ENCODE results near the gene ADAM20. TPM values are rescaled to one million over a fixed set of nuclear protein-coding genes. Genes with fewer than 3 reads are reported as not detected.
"Not testable (repeated sequence)": the region's sequence is repeated elsewhere in the genome, so short reads cannot be mapped to it uniquely, and the experiment has no call there.

ADAM20 gene
- 2.5 TPM for total RNA-seq

GRCh38 chr14:70534904-70535303 is at the start of gene ADAM20:
Gene ADAM20 (minus strand): TSS chr14:70535004. CDS start chr14:70524757, 10,247 bp downstream.
- DNase-seq, result no peak

DNA sequence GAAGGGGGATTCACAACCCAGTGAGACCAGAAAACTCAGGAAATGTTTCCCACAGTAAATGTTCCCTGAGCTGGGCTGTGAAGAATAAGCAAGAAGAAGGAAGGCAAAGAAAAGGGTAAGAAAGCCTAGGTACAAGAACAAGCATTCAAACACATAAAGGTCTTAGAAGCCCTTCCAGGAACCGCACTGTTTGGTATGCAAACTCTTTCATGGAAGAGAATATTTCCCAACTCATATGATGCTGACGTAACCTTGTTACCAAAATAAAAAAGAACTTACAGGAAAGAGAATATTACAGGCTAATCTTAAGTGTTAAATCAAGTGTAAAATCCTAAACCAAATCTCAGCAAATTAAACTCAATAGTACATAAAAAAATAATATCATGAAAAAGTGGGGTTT is 42.1 kb upstream of the ADAM20 start:
- DNase-seq, result no peak

GRCh38 chr14:70573050-70573449 is 38.2 kb upstream of the ADAM20 start:
- DNase-seq, result no peak

DNA sequence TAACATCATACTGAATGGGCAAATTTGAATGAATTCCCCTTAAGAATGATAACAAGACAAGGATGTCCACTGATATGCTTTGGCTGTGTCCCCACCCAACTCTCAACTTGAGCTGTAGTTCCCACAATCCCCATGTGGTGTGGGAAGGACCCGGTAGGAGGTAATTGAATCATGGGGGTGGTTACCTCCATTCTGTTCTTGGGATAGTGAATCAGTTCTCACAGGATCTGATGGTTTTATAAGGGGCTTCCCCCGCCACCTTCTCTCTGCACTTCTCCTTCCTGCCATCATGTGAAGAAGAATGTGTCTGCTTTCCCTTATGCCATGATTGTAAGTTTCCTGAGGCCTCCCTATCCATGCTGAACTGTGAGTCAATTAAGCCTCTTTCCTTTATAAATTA is 36.3 kb upstream of the ADAM20 start:
- no peak for DNase-seq

DNA sequence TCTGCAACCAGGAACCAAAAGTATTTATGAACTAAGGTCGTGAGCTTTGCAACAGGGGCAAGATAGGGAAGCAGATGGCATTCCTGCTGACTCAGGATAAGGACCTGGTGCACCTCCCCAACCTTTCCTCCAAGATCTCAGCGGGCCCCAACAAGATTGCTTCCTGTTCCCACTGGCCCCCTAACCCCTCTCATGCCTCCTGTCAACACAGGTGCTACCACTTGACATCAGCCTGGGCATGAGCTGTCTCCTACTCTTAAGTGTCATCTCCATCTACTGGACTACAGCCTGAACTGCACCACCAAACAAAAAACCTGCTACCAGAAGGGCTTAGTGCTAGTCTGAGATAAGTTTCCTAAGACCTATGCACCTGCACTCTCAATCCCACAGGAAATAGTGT is 33.0 kb upstream of the ADAM20 start:
- DNase-seq, result no peak

DNA sequence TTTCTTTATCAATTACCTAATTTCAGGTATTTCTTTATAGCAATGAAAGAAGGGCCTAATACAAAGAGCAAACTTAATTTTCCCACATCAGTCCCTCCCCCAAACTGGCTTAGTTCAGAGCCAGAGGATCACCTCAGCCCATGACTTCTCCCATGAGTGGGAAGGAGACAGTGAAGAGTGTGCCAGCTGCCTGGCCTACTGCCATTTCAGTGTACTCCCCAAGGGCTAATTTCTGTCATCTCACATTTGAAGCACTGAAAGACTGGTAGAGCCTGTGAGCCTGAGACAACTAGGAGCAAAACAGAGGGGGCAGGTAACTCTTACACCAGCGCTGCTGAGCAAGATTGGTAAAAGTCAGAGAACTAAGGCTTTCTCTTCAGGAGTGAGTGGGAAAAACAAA is 29.1 kb upstream of the ADAM20 start:
- no peak for DNase-seq

DNA sequence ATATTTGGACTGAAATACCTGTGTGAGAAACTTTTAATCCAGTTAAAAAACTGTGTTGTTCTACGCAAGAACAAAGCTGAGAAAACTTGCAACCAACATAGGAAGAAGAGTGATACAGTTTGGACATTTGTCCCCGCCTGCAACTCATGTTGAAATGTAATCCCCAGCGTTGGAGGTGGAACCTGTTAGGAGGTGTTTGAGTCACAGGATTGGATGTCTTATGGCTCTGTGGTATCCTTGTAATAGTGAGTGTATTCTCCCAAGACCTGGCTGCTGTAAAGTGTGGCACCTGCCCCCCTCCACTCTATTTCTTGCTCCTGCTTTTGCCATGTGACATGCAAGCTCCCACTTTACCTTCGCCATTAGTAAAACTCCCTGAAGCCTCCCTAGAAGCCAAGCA is 28.6 kb upstream of the ADAM20 start:
- DNase-seq, result no peak

DNA sequence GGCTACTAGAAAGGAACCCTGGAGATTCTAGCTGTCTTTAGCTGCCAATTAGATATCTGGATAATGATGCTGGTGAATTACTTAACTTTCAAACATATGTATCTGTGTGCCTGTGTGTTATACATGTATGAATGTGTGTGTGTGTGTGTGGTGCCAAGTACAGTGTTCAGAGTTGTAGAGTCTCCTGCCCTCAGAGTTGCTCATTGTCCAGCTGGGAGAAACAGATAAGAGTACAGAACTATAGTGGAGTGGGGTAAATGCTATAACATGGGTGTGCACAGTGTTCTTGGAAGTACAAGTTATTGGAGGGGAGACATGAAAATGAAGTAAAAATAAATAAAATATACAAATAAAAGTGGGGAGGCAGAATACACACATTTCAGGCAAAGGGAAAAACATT is 23.6 kb upstream of the ADAM20 start:
- no peak for DNase-seq

DNA sequence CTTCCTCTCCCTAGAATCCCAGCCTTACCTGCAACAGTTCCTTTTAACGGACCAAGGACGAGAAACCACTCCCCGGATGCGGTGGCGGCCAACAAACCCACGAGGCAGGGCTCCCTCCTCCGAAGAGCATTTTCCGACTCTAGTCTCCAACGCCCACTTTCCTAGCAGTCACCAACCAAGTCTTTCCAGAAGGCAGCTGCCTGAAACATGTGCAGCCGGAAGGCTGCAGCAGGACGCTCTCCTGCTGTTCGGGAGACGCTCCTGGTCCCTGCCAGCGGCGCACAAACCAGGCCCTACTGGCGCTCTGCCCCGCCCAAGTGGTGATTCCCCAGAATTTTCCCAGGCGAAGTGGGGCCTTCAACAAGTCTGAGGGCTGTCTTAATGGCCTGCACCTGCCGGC is 21.1 kb upstream of the ADAM20 start:
- DNase-seq, result no peak

- DNase-seq, result no peak
Measured at GRCh38 chr14:70538087-70538486, 3.3 kb upstream of the ADAM20 start.

GRCh38 chr14:70536830-70537229 is 2.0 kb upstream of the ADAM20 start:
- DNase-seq, result no peak

DNA sequence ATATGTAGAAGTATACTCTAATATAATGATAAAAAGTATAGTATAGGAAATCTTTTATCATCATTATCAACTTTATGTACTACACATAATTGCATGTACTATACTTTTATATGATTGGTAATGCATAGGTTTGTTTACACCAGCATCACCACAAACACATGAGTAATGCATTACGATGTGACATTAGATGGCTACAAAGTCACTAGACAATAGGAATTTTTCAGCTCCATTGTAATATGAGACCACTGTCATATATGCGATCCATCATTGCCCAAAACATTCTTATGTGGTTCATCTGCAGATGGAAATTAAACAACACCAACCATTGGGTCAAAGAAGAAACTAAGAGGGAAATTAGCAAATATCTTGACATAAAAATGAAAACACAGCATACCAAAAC is 4.4 kb downstream of the ADAM20 start:
- DNase-seq, result no peak

GRCh38 chr14:70527501-70528105 is 7.2 kb downstream of the ADAM20 start:
- no peak for DNase-seq

GRCh38 chr14:70525691-70526090 is 9.1 kb downstream of the ADAM20 start:
- no peak for DNase-seq

DNA sequence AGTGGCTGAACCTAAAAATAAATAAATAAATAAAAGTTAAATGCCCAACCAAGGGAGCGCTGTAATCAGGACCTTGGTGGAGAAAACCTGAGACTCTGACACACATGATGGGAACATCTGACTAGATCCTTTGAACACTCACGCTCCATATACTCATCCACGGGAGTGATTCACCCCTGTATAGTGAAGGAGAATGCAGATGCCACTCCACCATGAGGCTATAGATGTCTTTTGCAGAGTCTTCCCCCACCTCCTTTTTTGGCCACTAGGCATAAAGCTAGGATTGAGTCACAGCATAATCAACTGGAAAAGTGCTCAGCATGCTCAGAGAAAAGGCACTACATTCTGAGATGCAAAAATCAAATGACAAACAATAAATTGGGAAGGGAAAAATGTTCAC is 19.0 kb downstream of the ADAM20 start:
- no peak for DNase-seq

- DNase-seq, result no peak
Measured at GRCh38 chr14:70514168-70515069, 20.4 kb downstream of the ADAM20 start.

DNA sequence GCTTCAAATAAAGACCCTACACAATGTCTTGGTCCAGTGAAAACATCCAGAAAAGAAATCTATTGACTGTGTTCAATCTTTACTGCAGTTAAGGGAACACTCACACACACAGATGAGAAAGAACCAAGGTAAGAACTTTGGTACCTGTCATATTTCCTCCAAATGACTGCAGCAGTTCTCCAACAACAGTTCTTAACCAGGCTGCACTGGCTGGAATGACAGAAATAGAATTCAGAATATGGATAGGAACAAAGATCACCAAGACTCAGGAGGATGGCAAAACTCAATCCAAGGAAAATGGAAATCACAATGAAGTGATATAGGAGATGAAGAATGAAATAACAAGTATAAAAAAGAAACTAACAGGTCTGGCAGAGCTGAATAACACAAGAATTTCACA is 36.6 kb downstream of the ADAM20 start:
- DNase-seq, result no peak

GRCh38 chr14:70489579-70490200 is 45.1 kb downstream of the ADAM20 start:
- no peak for DNase-seq

GRCh38 chr14:70477356-70478105 is 57.3 kb downstream of the ADAM20 start:
- DNase-seq, result not testable (repeated sequence)

DNA sequence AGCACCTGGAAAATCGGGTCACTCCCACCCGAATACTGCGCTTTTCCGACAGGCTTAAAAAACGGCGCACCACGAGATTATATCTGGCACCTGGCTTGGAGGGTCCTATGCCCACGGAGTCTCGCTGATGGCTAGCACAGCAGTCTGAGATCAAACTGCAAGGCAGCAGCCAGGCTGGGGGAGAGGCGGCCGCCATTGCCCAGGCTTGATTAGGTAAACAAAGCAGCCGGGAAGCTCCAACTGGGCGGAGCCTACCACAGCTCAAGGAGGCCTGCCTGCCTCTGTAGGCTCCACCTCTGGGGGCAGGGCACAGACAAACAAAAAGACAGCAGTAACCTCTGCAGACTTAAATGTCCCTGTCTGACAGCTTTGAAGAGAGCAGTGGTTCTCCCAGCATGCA is 59.3 kb downstream of the ADAM20 start:
- not testable (repeated sequence) for DNase-seq

- no peak for DNase-seq
Measured at GRCh38 chr14:70473825-70474224, 61.0 kb downstream of the ADAM20 start.

Data from occipital lobe (tissue), 2 donors.